DOHH2 (cell line): Measurements from ENCODE around the gene IRF2BP2.
A peak's percentile ranks its signal among the peaks of the same experiment; 100 is the strongest.

Source experiments
- H3F3A ChIP-seq: fragments of 200-600 bp; sonication (generic), shearing (Covaris generic); 2 replicates; pipeline ENCODE4 v1.6.0; 2016; ENCODE audit warnings: antibody characterized with exemption, mild to moderate bottlenecking; ENCODE audit not compliant: control insufficient read depth, insufficient read depth
- H3K27ac ChIP-seq: fragments of 200-600 bp; sonication (generic); 2 replicates; pipeline ENCODE4 v1.5.1; 2014; ENCODE audit warnings: low read depth, mild to moderate bottlenecking, low read length, moderate library complexity
- H3K27me3 ChIP-seq: fragments of 200-600 bp; sonication (generic); 2 replicates; pipeline ENCODE4 v1.6.1; 2014; ENCODE audit warnings: mild to moderate bottlenecking, low read length, mixed read lengths; ENCODE audit not compliant: control insufficient read depth
- H3K36me3 ChIP-seq: fragments of 200-600 bp; sonication (generic); 2 replicates; pipeline ENCODE4 v1.6.1; 2014; ENCODE audit warnings: mild to moderate bottlenecking, low read length, moderate library complexity, mixed read lengths; ENCODE audit not compliant: control insufficient read depth
- H3K4me1 ChIP-seq: fragments of 200-600 bp; sonication (generic); 2 replicates; pipeline ENCODE4 v1.6.1; 2014; ENCODE audit warnings: mild to moderate bottlenecking, low read length, mixed read lengths; ENCODE audit not compliant: control insufficient read depth
- H3K4me2 ChIP-seq: fragments of 200-600 bp; sonication (generic); 2 replicates; pipeline ENCODE4 v1.6.0; 2014; ENCODE audit warnings: mild to moderate bottlenecking, low read length, moderate library complexity
- H3K4me3 ChIP-seq: fragments of 200-600 bp; sonication (generic); 2 replicates; pipeline ENCODE4 v1.5.1; 2014; ENCODE audit warnings: mild to moderate bottlenecking, low read length, mixed read lengths
- H3K79me2 ChIP-seq: fragments of 200-600 bp; sonication (generic); 2 replicates; pipeline ENCODE4 v1.6.1; 2014; ENCODE audit warnings: mild to moderate bottlenecking, low read length, mixed read lengths; ENCODE audit not compliant: control insufficient read depth
- H3K9me2 ChIP-seq: fragments of 200-600 bp; sonication (generic); replicated peaks from 2 replicates; pipeline ENCODE4 v1.6.1; 2014; ENCODE audit warnings: mild to moderate bottlenecking, low read length, mixed read lengths; ENCODE audit not compliant: control insufficient read depth
- H3K9me3 ChIP-seq: fragments of 200-600 bp; sonication (generic); 2 replicates; pipeline ENCODE4 v1.6.1; 2014; ENCODE audit warnings: antibody characterized with exemption, low read length, mixed read lengths; ENCODE audit not compliant: control insufficient read depth, insufficient read depth
- H4K20me1 ChIP-seq: fragments of 200-600 bp; sonication (generic); 2 replicates; pipeline ENCODE4 v1.6.0; 2014; ENCODE audit warnings: low read depth, mild to moderate bottlenecking, antibody characterized with exemption, low read length, moderate library complexity; ENCODE audit not compliant: control insufficient read depth, insufficient read depth
- EZH2phosphoT487 ChIP-seq: fragments of 200-600 bp; sonication (generic); IDR thresholded peaks from 2 replicates; pipeline ENCODE4 v1.6.1; 2017; ENCODE audit warnings: borderline replicate concordance, mild to moderate bottlenecking, antibody characterized with exemption, low read length, moderate library complexity, mixed read lengths
- TF ChIP-seq, protein P1 (sequence below): fragments of 200-600 bp; sonication (generic); IDR thresholded peaks from one replicate; pipeline ENCODE4 v1.5.1; 2014; ENCODE audit warnings: antibody characterized with exemption, mild to moderate bottlenecking, low read depth, low read length; ENCODE audit not compliant: poor library complexity, severe bottlenecking

IRF2BP2 gene

DNA sequence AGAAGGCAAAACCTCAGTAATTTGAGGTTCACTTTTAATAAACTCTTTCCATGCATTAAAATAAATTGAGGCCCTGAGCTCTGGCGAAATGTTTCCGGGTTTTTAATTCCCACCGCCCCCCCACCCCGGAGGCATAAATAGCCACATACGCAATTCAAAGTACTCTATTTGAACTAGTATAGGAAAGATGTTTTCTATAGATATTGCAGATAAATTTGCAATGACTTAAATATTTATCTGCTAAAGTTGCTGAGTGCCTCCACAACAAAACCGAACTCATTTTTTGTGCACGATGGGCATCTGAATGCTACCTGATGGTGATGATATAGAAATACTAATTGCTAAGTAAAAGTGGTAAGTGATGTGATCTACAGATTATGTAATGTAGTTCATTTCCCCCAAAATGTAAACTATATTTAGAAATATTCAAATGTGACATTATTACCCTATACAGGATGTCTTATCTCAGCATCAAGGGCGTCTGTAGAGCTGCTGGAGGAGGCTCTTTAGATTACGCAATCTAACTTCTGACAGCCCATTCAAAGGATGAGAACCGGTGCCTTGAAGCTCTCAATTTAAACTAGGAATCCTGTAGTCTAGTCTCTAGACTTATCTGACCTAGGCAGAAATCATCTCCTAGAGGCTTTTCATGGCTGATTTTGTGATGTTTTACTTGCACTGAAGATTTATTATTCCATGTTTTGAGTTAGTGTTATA lies 8.5 kb downstream of the IRF2BP2 start:
- peaks cover 31% of the 10 kb centered on the region for H3F3A ChIP-seq
- peak overlapping the region; percentile 19 for H3K4me3 ChIP-seq
- no peaks in the 10 kb centered on the region for H3K9me2 ChIP-seq
- no peaks in the 10 kb centered on the region for H3K36me3 ChIP-seq
- 0 out of 2 replicates have a peak overlapping the region, but pooled peaks have one; percentile 13 for H3K27ac ChIP-seq
- no peaks in the 10 kb centered on the region for H4K20me1 ChIP-seq
- peaks cover 30% of the 10 kb centered on the region for H3K27me3 ChIP-seq
- H3K4me2 ChIP-seq = peak overlapping the region; percentile 73
- peaks cover 50% of the 10 kb centered on the region for H3K4me1 ChIP-seq
- TF ChIP-seq EZH2phosphoT487 = no peak
- TF ChIP-seq, protein P1, sequence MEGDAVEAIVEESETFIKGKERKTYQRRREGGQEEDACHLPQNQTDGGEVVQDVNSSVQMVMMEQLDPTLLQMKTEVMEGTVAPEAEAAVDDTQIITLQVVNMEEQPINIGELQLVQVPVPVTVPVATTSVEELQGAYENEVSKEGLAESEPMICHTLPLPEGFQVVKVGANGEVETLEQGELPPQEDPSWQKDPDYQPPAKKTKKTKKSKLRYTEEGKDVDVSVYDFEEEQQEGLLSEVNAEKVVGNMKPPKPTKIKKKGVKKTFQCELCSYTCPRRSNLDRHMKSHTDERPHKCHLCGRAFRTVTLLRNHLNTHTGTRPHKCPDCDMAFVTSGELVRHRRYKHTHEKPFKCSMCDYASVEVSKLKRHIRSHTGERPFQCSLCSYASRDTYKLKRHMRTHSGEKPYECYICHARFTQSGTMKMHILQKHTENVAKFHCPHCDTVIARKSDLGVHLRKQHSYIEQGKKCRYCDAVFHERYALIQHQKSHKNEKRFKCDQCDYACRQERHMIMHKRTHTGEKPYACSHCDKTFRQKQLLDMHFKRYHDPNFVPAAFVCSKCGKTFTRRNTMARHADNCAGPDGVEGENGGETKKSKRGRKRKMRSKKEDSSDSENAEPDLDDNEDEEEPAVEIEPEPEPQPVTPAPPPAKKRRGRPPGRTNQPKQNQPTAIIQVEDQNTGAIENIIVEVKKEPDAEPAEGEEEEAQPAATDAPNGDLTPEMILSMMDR = no peak
- H3K9me3 ChIP-seq = no peaks in the 10 kb centered on the region
- H3K79me2 ChIP-seq = no peaks in the 10 kb centered on the region

DNA sequence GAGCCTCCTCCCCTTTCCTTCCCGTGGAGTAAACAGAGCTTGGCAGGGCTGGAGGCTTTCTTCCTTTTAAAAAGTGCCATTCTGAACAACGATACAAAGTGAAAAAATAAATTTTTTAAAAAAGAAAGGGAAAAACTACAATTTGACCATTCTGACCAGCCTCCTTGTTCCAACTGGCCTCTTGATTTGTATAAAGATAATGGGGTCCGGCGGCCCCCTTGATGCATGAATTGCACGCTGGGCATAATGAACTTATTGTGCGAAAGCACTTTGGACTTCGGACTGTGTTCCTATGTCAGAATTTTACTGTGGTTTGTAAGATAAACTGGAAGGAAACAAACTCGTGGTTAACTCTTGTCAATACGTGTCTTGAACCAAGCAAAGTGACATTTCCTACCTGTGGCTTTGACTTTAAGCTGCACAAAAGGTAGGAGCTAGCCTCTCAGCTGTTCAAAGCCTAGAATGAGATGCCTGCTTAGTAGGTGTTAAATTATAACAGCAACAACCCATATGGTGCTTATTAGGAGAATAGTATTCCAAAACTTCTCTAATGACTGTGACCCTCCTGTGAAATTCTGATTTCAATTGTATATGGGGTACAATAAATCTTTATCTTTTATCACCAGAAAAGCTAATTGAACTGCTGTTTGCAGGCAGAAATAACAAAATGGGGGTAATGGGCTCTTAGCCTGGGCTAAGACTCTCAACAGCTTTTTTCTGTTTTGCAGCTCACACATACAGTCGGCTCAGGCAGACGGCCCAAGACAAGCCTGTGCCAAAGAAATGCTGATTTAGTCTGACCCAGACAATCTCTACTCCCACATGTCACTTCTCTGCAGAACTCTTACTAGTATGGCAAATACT lies 9.3 kb downstream of the IRF2BP2 start:
- H3K36me3 ChIP-seq = no peaks in the 10 kb centered on the region
- TF ChIP-seq, protein P1 = no peak
- no peak for TF ChIP-seq EZH2phosphoT487
- peak overlapping the region; percentile 72 for H3K4me3 ChIP-seq
- peak overlapping the region; percentile 73 for H3K4me2 ChIP-seq
- H3K79me2 ChIP-seq = no peaks in the 10 kb centered on the region
- H4K20me1 ChIP-seq = no peaks in the 10 kb centered on the region
- peaks cover 31% of the 10 kb centered on the region for H3F3A ChIP-seq
- H3K27me3 ChIP-seq = peaks cover 22% of the 10 kb centered on the region
- H3K4me1 ChIP-seq = peaks cover 47% of the 10 kb centered on the region
- no peaks in the 10 kb centered on the region for H3K9me3 ChIP-seq
- no peaks in the 10 kb centered on the region for H3K9me2 ChIP-seq
- H3K27ac ChIP-seq = peak overlapping the region; percentile 13; the same call in 1 of the 2 replicates

DNA sequence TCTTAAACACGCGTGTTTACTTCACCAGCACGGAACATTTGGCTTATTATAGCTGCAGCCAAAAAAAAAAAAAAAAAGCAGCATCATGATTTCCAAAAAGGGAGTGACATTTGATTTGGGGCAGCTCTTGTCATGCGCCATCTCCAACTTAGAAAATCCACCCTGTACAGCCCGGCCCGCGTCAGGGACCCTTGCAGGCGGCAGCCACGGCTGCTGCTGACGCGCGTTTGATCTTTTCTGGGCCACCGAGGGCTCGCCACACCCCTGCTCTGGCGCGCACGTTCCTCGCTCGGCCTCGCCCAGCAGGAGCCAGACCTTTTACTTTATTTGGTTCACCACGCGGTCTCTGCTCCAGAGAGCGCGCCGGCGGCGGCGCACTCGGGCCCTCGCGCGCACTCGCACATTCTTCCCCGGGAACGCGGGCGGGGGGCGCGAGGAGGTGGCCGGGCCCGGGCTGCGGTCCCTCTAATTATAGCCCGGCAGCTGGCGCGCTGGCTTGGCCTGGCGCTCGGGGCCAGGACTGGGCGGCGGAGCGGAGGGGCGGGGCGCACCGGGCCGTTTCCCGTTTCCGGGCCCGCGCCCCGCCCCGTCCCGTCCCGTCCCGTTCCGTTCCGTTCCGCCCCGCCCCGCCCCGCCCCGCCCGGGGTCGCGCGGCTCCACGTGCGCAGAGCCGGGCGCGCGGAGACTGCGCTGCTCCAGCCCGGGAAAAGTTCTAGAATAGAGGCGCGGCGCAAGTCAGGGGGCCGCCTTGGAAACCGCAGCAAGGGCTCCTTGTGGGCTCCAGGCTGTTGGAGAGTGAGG lies 10.2 kb downstream of the IRF2BP2 start:
- Histone ChIP-seq H3F3A (peaks cover 31% of the 10 kb centered on the region), H3K4me2 (peak overlapping the region; percentile 73), H3K4me1 (peaks cover 47% of the 10 kb centered on the region), H3K36me3 (no peaks in the 10 kb centered on the region), H4K20me1 (no peaks in the 10 kb centered on the region), H3K79me2 (no peaks in the 10 kb centered on the region), H3K4me3 (peak overlapping the region; percentile 72), H3K9me2 (no peaks in the 10 kb centered on the region), H3K27ac (peak overlapping the region; percentile 42), H3K27me3 (peaks cover 13% of the 10 kb centered on the region), H3K9me3 (no peaks in the 10 kb centered on the region)
- TF ChIP-seq, protein P1 = no peak
- no peak for TF ChIP-seq EZH2phosphoT487
